ENCODE measurements around the gene ZNF775.

ZNF775 gene

GRCh38 chr7:150376560-150376959, 2.6 kb upstream of the ZNF775 start:
- Histone ChIP-seq H3K36me3 (ENCODE audit: control insufficient read depth, insufficient read depth, low read length) (peaks cover 37% of the 10 kb centered on the region), H3K4me3 (ENCODE audit: extremely low read depth, insufficient read depth, low read length, poor library complexity, severe bottlenecking) (no peak overlapping the region), H3K4me1 (ENCODE audit: control insufficient read depth, insufficient read depth, low read length, poor library complexity, severe bottlenecking) (peaks cover 66% of the 10 kb centered on the region), H3K27ac (ENCODE audit: low read depth, low read length, severe bottlenecking) (peak overlapping the region; percentile 45), H3K9me3 (ENCODE audit: control insufficient read depth, low read length) (no peaks in the 10 kb centered on the region)
- WGBS, 2 experiments (ENCODE audit: insufficient coverage in 2 of 2) = 78 to 89% methylated on average over 5 to 6 of the region's 6 CpGs

DNA sequence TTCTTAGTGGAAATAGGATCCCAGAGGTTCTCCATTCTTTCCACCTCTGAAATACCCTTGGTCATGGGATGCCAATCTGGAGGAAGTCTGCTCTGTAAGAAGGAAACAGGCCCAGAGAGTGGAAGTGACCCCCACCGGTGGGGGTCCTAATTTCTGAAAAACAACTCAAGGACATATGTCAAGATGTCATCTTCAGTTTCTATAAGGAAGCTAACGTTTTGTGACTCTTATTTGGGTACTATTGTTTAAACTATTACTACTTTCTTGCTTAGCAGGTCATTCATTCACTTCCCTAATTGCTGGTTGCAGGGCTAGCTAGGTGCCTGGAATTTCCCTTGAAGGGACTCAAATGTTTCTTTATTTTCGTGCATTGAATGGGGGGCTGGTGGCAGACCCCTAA, 1.9 kb upstream of the ZNF775 start:
- Histone ChIP-seq H3K27ac (ENCODE audit: low read depth, low read length, severe bottlenecking) (peak overlapping the region; percentile 97), H3K4me1 (ENCODE audit: control insufficient read depth, insufficient read depth, low read length, poor library complexity, severe bottlenecking) (peaks cover 62% of the 10 kb centered on the region)

DNA sequence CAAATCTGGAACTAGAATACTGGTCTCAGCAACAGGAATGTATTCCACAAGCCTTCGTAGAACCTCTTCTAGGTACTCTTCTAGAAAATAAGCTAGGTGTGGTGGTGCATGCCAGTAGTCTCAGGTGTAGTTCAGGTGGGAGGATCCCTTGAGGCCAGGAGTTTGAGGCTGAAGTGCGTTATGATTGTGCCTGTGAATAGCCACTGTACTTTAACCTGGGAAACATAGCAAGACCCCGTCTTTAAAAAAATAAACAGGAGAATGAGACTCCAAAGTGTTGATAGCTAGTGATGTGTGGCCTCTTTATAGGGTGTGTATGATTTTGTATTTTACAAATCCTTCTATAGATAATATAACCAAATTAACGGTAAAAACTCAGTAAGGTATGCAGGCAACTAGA, 1.5 kb upstream of the ZNF775 start:
- Histone ChIP-seq H3K4me1 (ENCODE audit: control insufficient read depth, insufficient read depth, low read length, poor library complexity, severe bottlenecking) (peaks cover 62% of the 10 kb centered on the region), H3K9me3 (ENCODE audit: control insufficient read depth, low read length) (no peaks in the 10 kb centered on the region), H3K36me3 (ENCODE audit: control insufficient read depth, insufficient read depth, low read length) (peaks cover 33% of the 10 kb centered on the region), H3K4me3 (ENCODE audit: extremely low read depth, insufficient read depth, low read length, poor library complexity, severe bottlenecking) (no peak overlapping the region), H3K27ac (ENCODE audit: low read depth, low read length, severe bottlenecking) (peak overlapping the region; percentile 97)
- WGBS, 2 experiments (ENCODE audit: insufficient coverage in 2 of 2) = 60 to 92% methylated on average over 1 to 2 of the region's 4 CpGs

More for the DNA sequence above, 1.9 kb upstream of the ZNF775 start:
- WGBS, 2 experiments (ENCODE audit: insufficient coverage in 2 of 2) = 45 to 94% methylated on average over 2 of the region's 3 CpGs
- Histone ChIP-seq H3K4me3 (ENCODE audit: extremely low read depth, insufficient read depth, low read length, poor library complexity, severe bottlenecking) (no peak overlapping the region), H3K9me3 (ENCODE audit: control insufficient read depth, low read length) (no peaks in the 10 kb centered on the region), H3K36me3 (ENCODE audit: control insufficient read depth, insufficient read depth, low read length) (peaks cover 34% of the 10 kb centered on the region)

GRCh38 chr7:150378115-150378852, 846 bp upstream of the ZNF775 start:
- H3K4me3 ChIP-seq (ENCODE audit: extremely low read depth, insufficient read depth, low read length, poor library complexity, severe bottlenecking) = peak overlapping the region; percentile 73
- peaks cover 26% of the 10 kb centered on the region for H3K36me3 ChIP-seq (ENCODE audit: control insufficient read depth, insufficient read depth, low read length)
- no peaks in the 10 kb centered on the region for H3K9me3 ChIP-seq (ENCODE audit: control insufficient read depth, low read length)
- H3K27ac ChIP-seq (ENCODE audit: low read depth, low read length, severe bottlenecking) = peak overlapping the region; percentile 97
- 3 to 5% methylated on average over 24 to 27 of the region's 32 CpGs for WGBS, 2 experiments (ENCODE audit: insufficient coverage in 2 of 2)
- H3K4me1 ChIP-seq (ENCODE audit: control insufficient read depth, insufficient read depth, low read length, poor library complexity, severe bottlenecking) = peaks cover 62% of the 10 kb centered on the region

DNA sequence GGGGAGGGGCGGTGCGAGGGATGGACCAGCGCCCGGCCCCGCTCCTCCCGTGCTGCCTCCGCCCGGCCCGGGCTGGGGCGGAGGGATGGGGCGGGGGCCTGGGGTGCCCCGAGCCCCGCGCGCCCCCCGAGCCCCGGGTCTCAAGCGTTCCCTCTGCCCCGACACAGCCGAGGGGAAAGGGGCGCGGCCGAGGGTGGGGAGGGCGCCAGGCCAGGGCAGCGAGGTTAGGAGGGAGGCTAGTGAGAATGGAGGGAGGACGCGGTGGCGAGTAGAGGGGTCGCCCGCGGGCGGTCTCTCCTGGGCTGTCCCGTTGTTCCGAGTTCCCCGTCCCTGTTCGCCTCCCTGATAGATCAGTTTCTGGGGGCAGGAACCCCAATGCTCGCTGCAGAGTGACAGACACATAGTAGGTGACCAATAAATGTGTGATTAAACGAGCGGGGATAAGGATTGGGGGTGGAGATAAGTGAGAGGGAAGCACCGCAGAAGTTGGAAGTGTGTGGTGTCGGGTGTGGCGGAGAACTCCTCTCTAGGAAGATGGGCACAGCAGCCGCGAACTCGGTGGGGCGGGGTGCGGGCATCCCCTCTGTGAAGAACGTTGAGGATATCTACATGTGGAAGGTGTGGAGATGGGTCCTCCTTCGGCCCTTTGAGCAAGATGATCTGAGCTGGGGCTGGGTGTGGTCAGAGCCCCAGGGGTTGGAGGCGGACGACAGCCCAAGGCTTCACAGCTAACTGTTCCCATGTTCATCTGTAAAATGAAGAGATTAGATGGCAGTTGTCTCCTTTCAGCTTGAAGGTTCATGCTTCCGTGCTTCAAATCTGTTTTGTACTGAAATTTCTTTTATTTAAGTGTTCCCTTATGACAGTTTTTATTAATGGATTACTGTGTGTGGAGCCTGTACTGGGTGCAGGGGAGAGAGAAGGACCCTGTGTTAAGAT, 580 bp downstream of the ZNF775 start:
- Histone ChIP-seq H3K36me3 (ENCODE audit: control insufficient read depth, insufficient read depth, low read length) (peaks cover 12% of the 10 kb centered on the region), H3K9me3 (ENCODE audit: control insufficient read depth, low read length) (no peaks in the 10 kb centered on the region), H3K4me1 (ENCODE audit: control insufficient read depth, insufficient read depth, low read length, poor library complexity, severe bottlenecking) (peaks cover 61% of the 10 kb centered on the region), H3K27ac (ENCODE audit: low read depth, low read length, severe bottlenecking) (peak overlapping the region; percentile 97), H3K4me3 (ENCODE audit: extremely low read depth, insufficient read depth, low read length, poor library complexity, severe bottlenecking) (peak overlapping the region; percentile 73)
- WGBS, 2 experiments (ENCODE audit: insufficient coverage in 2 of 2) = 1 to 2% methylated on average over 34 to 36 of the region's 52 CpGs

DNA sequence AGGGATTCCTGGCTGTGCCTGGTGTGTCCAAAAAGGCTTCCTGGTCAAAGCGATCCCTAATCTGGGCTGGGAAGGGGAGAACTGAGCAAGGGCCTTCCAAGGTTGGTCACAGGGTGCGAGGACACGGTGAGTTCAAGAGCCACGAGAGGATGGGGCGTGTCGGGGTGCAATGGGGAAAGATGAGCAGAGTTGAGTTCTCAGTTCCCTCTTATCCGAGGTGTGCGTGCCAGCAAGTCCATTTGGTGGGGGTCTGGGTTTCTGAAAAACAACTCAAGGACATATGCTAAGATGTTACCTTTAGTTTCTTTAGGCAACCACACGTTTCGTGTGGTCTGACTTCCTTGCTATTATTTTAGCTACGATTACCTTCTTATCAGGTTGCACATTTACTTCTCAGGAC, 1.3 kb downstream of the ZNF775 start:
- Histone ChIP-seq H3K36me3 (ENCODE audit: control insufficient read depth, insufficient read depth, low read length) (peaks cover 16% of the 10 kb centered on the region), H3K4me1 (ENCODE audit: control insufficient read depth, insufficient read depth, low read length, poor library complexity, severe bottlenecking) (peaks cover 62% of the 10 kb centered on the region), H3K4me3 (ENCODE audit: extremely low read depth, insufficient read depth, low read length, poor library complexity, severe bottlenecking) (peak overlapping the region; percentile 73), H3K27ac (ENCODE audit: low read depth, low read length, severe bottlenecking) (no peak overlapping the region), H3K9me3 (ENCODE audit: control insufficient read depth, low read length) (no peaks in the 10 kb centered on the region)
- WGBS, 2 experiments (ENCODE audit: insufficient coverage in 2 of 2) = 79 to 80% methylated on average over 11 of the region's 11 CpGs

GRCh38 chr7:150381096-150381495, 2.0 kb downstream of the ZNF775 start:
- Histone ChIP-seq H3K27ac (ENCODE audit: low read depth, low read length, severe bottlenecking) (no peak overlapping the region), H3K36me3 (ENCODE audit: control insufficient read depth, insufficient read depth, low read length) (peaks cover 17% of the 10 kb centered on the region), H3K9me3 (ENCODE audit: control insufficient read depth, low read length) (no peaks in the 10 kb centered on the region), H3K4me1 (ENCODE audit: control insufficient read depth, insufficient read depth, low read length, poor library complexity, severe bottlenecking) (peaks cover 56% of the 10 kb centered on the region), H3K4me3 (ENCODE audit: extremely low read depth, insufficient read depth, low read length, poor library complexity, severe bottlenecking) (peak overlapping the region; percentile 73)
- WGBS, 2 experiments (ENCODE audit: insufficient coverage in 2 of 2) = 63 to 68% methylated on average over 5 to 7 of the region's 9 CpGs

GRCh38 chr7:150381785-150382122, 2.6 kb downstream of the ZNF775 start:
- Histone ChIP-seq H3K4me1 (ENCODE audit: control insufficient read depth, insufficient read depth, low read length, poor library complexity, severe bottlenecking) (peaks cover 49% of the 10 kb centered on the region), H3K9me3 (ENCODE audit: control insufficient read depth, low read length) (no peaks in the 10 kb centered on the region), H3K4me3 (ENCODE audit: extremely low read depth, insufficient read depth, low read length, poor library complexity, severe bottlenecking) (no peak overlapping the region), H3K36me3 (ENCODE audit: control insufficient read depth, insufficient read depth, low read length) (peaks cover 23% of the 10 kb centered on the region), H3K27ac (ENCODE audit: low read depth, low read length, severe bottlenecking) (no peak overlapping the region)
- 86% methylated on average over 1 of the region's 1 CpG for WGBS, 2 experiments (ENCODE audit: insufficient coverage in 2 of 2)

- no peak overlapping the region for H3K4me3 ChIP-seq (ENCODE audit: extremely low read depth, insufficient read depth, low read length, poor library complexity, severe bottlenecking)
- no peak overlapping the region for H3K27ac ChIP-seq (ENCODE audit: low read depth, low read length, severe bottlenecking)
- no peaks in the 10 kb centered on the region for H3K9me3 ChIP-seq (ENCODE audit: control insufficient read depth, low read length)
- H3K4me1 ChIP-seq (ENCODE audit: control insufficient read depth, insufficient read depth, low read length, poor library complexity, severe bottlenecking) = peaks cover 44% of the 10 kb centered on the region
- WGBS, 2 experiments (ENCODE audit: insufficient coverage in 2 of 2) = 90% methylated on average over 19 to 20 of the region's 20 CpGs
- H3K36me3 ChIP-seq (ENCODE audit: control insufficient read depth, insufficient read depth, low read length) = peaks cover 25% of the 10 kb centered on the region
Measured at GRCh38 chr7:150382123-150382843, 3.2 kb downstream of the ZNF775 start.

DNA sequence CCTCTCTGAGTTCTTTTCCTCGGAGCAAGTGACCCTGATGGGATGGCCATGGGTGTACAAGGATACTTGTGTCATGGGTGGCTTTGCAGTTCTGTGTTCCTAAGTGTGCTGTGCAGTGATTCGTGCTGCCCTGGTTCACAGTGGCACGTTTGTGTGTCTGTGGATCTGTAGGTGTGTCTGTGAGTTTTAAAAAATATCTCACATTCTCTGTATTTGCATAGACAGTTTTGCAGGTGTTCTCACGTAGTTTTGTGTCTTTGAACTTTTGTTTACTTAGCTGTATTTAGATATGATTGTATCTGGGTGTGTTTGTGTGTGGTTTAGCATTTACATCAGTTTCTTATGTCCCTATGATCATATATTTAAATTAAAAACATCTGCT, 3.7 kb downstream of the ZNF775 start:
- 70 to 92% methylated on average over 2 to 3 of the region's 4 CpGs for WGBS, 2 experiments (ENCODE audit: insufficient coverage in 2 of 2)
- Histone ChIP-seq H3K27ac (ENCODE audit: low read depth, low read length, severe bottlenecking) (no peak overlapping the region), H3K9me3 (ENCODE audit: control insufficient read depth, low read length) (no peaks in the 10 kb centered on the region), H3K4me3 (ENCODE audit: extremely low read depth, insufficient read depth, low read length, poor library complexity, severe bottlenecking) (no peak overlapping the region), H3K36me3 (ENCODE audit: control insufficient read depth, insufficient read depth, low read length) (peaks cover 25% of the 10 kb centered on the region), H3K4me1 (ENCODE audit: control insufficient read depth, insufficient read depth, low read length, poor library complexity, severe bottlenecking) (peaks cover 39% of the 10 kb centered on the region)
